DMS53 treated with DMSO at 0.1 percent for 48 hours (cell line): ENCODE measurements around the gene ACSS3.
A peak's percentile ranks its signal among the peaks of the same experiment; 100 is the strongest.
"Not testable (repeated sequence)": the region's sequence is repeated elsewhere in the genome, so short reads cannot be mapped to it uniquely, and the experiment has no call there.

Source experiments
- DNase-seq: peaks from one replicate; lab custom pipeline; 2025; ENCODE audit not compliant: unreplicated experiment; lab: John Stamatoyannopoulos, UW

ACSS3 gene

GRCh38 chr12:81166790-81167189 is 88.9 kb downstream of the ACSS3 start:
- no peak for DNase-seq

DNA sequence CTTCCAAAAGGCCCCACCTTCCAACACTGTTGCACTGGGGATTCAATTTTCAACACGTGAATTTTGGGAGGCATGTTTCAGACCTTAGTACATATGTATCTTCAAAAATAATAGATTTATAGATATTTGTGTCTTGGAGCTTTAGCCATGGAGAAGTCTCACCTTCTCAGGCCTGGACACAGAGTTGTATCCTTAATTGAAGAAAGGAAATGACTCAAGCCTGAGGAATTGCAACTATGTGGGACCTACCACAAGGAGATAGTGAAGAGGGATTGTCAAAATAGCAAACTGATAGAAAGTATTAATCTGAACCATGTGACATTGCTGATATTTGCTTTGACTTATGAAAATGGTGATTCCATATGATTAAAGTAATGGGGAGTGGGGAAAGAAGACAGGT is 89.8 kb downstream of the ACSS3 start:
- DNase-seq: no peak

DNA sequence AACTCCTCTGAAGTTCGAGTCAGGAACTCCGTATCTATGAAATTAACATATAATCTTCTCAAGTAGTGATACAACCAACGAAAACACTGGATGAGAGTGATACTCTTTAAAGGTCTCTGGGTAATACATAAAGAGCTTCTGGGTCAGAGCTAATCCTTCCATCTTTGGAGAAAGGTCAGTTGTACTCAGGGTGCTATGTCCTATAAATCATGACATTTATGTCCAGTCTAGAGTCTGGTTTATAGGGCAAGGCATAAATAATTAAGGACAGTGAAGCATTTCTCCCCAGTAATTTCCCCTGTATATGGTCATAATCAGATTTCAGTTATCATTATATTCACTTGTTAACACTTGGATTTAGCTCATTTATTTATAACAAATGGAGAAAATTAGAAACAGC is 90.6 kb downstream of the ACSS3 start:
- DNase-seq: no peak

- DNase-seq: no peak
These were observed 92.2 kb downstream of the ACSS3 start for GRCh38 chr12:81170072-81170471.

- DNase-seq: no peak
These were observed 95.0 kb downstream of the ACSS3 start for GRCh38 chr12:81172851-81173250.

DNA sequence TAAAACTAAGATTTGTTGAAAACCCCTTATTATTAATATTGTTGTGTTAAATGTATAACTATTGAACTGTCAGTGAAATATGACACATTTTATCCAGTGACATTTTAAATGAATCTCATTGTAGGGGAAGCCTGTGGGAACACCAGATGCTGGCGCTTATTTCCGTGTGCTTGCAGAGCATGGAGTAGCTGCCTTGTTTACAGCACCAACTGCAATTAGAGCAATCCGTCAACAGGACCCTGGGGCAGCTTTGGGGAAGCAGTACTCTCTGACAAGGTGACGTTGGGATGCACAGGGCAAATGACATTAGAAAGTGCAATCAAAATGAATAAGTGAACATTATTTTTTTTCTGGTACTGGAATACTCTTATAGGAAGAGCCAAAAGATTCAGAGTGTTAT is 96.8 kb downstream of the ACSS3 start:
- no peak for DNase-seq

DNA sequence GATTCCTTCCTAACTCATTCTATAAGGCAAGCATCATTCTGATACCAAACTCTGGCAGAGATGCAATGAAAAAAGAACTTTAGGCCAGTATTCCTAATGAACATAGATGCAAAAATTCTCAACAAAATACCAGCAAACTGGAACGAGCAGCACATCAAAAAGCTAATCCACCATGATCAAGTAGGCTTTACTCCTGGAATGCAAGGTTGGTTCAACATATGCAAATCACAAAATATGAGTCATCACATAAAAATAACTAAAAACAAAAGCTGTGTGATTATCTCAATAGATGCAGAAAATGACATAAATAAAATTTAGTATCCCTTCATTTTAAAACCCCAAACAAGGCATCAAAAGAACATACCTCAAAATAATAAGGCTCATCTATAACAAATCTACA is 98.9 kb downstream of the ACSS3 start:
- DNase-seq: no peak

DNA sequence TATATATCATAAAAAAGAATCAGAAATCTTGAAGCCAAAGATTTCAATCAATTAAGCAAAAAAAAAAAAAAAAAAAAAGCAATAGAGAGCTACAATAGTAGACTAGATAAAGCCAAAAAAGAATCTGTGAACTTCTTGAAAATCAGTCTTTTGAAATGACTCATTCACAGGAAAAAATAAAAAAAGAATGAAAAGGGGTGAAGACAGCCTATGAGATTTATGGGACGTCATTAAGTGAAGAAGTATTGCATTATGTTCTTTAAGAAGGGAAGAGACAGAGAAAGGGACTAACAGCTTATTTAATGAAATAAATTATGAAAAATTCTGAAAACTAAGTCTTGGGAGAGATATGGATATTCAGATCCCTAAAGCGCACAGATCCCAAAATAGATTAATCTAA is 103.8 kb downstream of the ACSS3 start:
- no peak for DNase-seq

DNA sequence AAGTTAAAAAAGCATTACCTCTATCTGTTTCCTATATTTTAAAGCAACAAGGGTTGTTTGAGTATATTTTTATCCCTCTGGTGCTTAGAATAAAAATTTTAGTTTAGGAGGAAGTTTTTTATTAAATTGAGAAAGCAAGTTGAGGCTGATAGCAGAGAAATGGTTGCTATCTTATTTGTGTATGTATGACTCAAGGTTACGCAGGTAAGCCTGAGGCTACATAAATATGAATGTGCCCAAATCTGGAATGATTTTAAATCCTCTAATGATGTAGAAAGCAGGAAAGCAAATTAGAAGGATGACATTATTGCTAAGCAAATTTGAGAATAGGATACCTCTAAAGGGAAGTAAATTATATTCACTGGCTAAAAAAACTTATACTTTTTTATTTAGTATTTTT is 109.8 kb downstream of the ACSS3 start:
- DNase-seq: no peak

GRCh38 chr12:81196595-81196994 is 118.7 kb downstream of the ACSS3 start:
- DNase-seq: no peak

- not testable (repeated sequence) for DNase-seq
These were observed 122.7 kb downstream of the ACSS3 start for GRCh38 chr12:81200561-81200960.

DNA sequence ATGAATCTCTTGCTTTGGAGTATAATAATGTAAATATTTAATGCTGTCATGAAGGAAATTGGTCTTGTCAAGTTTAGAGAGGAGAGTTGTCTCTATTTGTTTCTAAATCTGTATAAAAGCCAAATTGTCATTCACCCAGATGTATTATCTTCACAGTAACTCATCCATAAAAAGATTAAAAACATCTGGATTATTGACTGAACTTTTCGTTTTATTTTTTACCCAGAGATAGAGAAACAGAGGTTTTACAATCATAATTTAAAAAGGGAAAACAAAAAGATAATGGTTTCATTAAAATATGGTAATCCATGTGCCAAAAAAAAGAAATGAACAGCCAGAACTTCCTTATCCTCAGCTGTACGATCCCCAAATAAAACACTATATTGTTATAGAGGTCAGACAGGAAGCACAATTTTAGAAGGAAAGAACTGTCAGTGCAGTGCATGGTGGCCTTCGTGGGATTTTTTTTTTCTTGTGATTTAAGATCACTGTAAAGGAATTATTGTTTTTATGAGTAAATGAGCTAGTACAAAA is 125.9 kb downstream of the ACSS3 start:
- DNase-seq: no peak

DNA sequence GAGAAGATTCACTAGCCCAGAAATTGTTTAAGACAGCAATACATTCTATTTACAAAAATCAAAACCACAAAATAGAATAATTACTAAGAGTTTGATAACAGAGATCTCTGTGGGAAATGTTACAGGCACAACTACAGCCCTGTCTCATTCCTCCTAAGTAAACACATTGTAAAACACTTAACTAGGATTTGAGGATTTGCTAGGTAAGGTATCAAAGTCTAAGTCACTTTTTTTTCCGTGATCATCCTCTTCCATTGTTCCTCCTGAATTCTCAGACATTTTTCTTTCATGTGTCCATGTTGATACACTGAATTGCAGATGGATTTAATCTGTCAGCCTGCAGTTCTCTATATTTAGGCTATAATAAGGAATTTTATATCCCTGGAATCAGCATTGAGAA is 127.5 kb downstream of the ACSS3 start:
- DNase-seq: peak; percentile 35

GRCh38 chr12:81206429-81206828 is 128.6 kb downstream of the ACSS3 start:
- peak; percentile 79 for DNase-seq

GRCh38 chr12:81207173-81207572 is 129.3 kb downstream of the ACSS3 start:
- DNase-seq: no peak

GRCh38 chr12:81207664-81208063 is 129.8 kb downstream of the ACSS3 start:
- no peak for DNase-seq

- no peak for DNase-seq
These were observed 130.5 kb downstream of the ACSS3 start for GRCh38 chr12:81208187-81208911.

GRCh38 chr12:81209012-81209411 is 131.1 kb downstream of the ACSS3 start:
- no peak for DNase-seq

GRCh38 chr12:81209772-81210225 is 131.9 kb downstream of the ACSS3 start:
- DNase-seq: peak; percentile 59

DNA sequence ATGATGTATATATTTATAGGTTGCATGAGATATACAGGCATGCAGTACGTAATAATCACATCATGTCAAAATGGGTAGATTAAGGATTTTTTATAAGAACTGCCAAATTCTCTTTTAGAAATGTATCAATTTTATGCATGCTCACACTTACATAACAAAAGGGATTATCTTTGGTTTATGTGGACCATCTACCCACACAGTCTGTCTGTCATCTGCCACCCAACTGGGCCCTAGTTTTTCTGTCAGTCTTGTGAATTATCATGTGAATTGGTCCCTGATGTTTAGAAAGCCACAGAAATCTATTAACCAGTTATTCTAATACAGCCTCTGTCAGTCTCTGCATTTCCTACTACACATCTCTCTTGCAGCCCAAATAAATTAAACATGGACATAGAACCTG is 133.4 kb downstream of the ACSS3 start:
- DNase-seq: no peak

DNA sequence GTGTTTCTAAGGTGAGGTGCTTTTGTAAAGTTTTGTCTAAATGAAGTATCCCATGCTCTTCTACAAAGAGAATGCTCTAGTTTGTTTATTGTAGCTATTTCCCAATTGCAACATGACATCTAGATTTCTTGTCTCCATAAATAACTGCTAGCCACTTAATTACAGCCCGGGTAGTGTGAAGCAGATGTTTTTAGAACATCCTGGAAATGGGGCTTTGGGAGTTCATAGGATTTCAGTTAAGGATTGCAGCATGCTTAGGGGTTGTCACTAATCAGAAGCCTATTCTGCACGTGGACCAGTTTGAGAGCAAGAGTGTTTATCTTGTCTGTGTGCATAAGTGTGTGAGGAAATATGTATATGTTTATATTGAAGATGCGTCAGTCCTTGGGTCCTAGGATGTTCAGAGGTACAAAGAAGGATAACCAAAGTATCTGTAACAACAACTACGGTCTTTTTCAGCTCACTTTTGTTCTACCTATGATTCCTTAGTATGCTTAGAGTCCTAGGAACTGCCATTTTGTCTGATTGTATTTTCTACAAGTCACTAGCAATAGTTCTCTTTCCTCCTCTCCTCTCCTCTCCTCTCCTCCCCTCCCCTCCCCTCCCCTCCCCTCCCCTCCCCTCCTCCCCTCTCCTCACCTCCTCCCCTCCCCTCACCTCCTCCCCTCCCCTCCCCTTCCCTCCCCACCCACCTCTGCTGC is 135.3 kb downstream of the ACSS3 start:
- peak; percentile 74 for DNase-seq

GRCh38 chr12:81216739-81217138 is 138.9 kb downstream of the ACSS3 start:
- no peak for DNase-seq
